Inferior parietal cortex (tissue), 1 donor: Measurements from ENCODE around the gene ERCC5.

ENCODE experiments used
- DNase-seq: peaks from one replicate; pipeline ENCODE4 v3.0.0-alpha.2; 2016; ENCODE audit errors: extremely low spot score

The ERCC5 gene

GRCh38 chr13:102845630-102846260 is at the start of gene ERCC5:
ERCC5 (plus strand) TSS chr13:102846032; CDS start chr13:102846267, 235 bp downstream.
- DNase-seq = peak; percentile 98

- peak; percentile 89 for DNase-seq
Measured at GRCh38 chr13:102798581-102799425, 47.0 kb upstream of the ERCC5 start, which contains the start of the genes BIVM and POGLUT2. BIVM (plus strand) TSS chr13:102799119; CDS start chr13:102807268, 8,149 bp downstream. POGLUT2 (minus strand) TSS chr13:102798976; CDS start chr13:102798670, 306 bp downstream.

- DNase-seq = peak; percentile 17
Measured at GRCh38 chr13:102799426-102800144, 46.2 kb upstream of the ERCC5 start.

GRCh38 chr13:102800145-102801041 is 45.4 kb upstream of the ERCC5 start:
- peak; percentile 71 for DNase-seq

GRCh38 chr13:102805680-102806079 is 40.2 kb upstream of the ERCC5 start:
- DNase-seq = no peak

GRCh38 chr13:102807699-102808098 is 38.1 kb upstream of the ERCC5 start:
- DNase-seq = no peak

GRCh38 chr13:102812611-102813287 is 33.1 kb upstream of the ERCC5 start:
- no peak for DNase-seq

- DNase-seq = no peak
Measured at GRCh38 chr13:102814025-102814607, 31.7 kb upstream of the ERCC5 start.

- DNase-seq = no peak
Measured at GRCh38 chr13:102814793-102815192, 31.0 kb upstream of the ERCC5 start.

GRCh38 chr13:102815788-102816187 is 30.0 kb upstream of the ERCC5 start:
- no peak for DNase-seq

GRCh38 chr13:102816708-102817107 is 29.1 kb upstream of the ERCC5 start:
- DNase-seq = no peak

GRCh38 chr13:102817241-102817640 is 28.6 kb upstream of the ERCC5 start:
- no peak for DNase-seq

GRCh38 chr13:102817907-102818306 is 27.9 kb upstream of the ERCC5 start:
- no peak for DNase-seq

GRCh38 chr13:102825400-102825799 is 20.4 kb upstream of the ERCC5 start:
- DNase-seq = no peak

- no peak for DNase-seq
Measured at GRCh38 chr13:102825921-102826706, 19.7 kb upstream of the ERCC5 start.

GRCh38 chr13:102830646-102831045 is 15.2 kb upstream of the ERCC5 start:
- DNase-seq = no peak

- no peak for DNase-seq
Measured at GRCh38 chr13:102836471-102836870, 9.4 kb upstream of the ERCC5 start.

- no peak for DNase-seq
Measured at GRCh38 chr13:102838273-102838672, 7.6 kb upstream of the ERCC5 start.

- no peak for DNase-seq
Measured at GRCh38 chr13:102838982-102839381, 6.8 kb upstream of the ERCC5 start.
